ENCODE data around the gene TRPV4. TPM values are rescaled to one million over a fixed set of nuclear protein-coding genes. Genes with fewer than 3 reads are reported as not detected.

TRPV4 gene
- total and polyA plus RNA-seq, 2 experiments from 2014 or later: 0.66 to 1.1 TPM

GRCh38 chr12:109876406-109876805 is 43.2 kb upstream of the TRPV4 start:
- H3K27me3 ChIP-seq (ENCODE audit: insufficient read depth): no peaks in the 10 kb centered on the region
- H2AFZ ChIP-seq: no peak overlapping the region
- Mint-ChIP-seq H3K4me1 (peaks cover 49% of the 10 kb centered on the region), H3K27ac (no peak overlapping the region), H3K27me3 (ENCODE audit: insufficient read depth, low read depth, poor library complexity) (peaks cover 4% of the 10 kb centered on the region), H3K4me3 (no peak overlapping the region), H3K9me3 (no peaks in the 10 kb centered on the region), H3K36me3 (ENCODE audit: low read depth) (peaks cover 5% of the 10 kb centered on the region; the same call in 2 of the 3 replicates)
- DNase-seq (ENCODE audit: low spot score) (no peak), ATAC-seq (no peak)
- no peaks in the 10 kb centered on the region for H3K36me3 ChIP-seq (ENCODE audit: insufficient read depth)
- peaks cover 2% of the 10 kb centered on the region; the same call in 1 of the 2 replicates for H3F3A ChIP-seq (replicated peaks; ENCODE audit: low read depth)
- H3K79me2 ChIP-seq (replicated peaks; ENCODE audit: insufficient read depth): peaks cover 82% of the 10 kb centered on the region
- H3K9me2 ChIP-seq (ENCODE audit: insufficient read depth): no peaks in the 10 kb centered on the region
- no peak overlapping the region for H3K4me3 ChIP-seq
- H3K4me1 ChIP-seq (ENCODE audit: insufficient read depth): peaks cover 38% of the 10 kb centered on the region
- TF ChIP-seq STAT1 (IDR thresholded peaks at IDR 0.05; ENCODE audit: unreplicated experiment) (no peak), POLR2AphosphoS5 (IDR thresholded peaks at IDR 0.05; ENCODE audit: low read depth) (no peak), ZNF331 (CRISPR knock-in tag; IDR thresholded peaks at IDR 0.05; ENCODE audit: low read depth) (no peak), CTCF (conservative IDR thresholded peaks at IDR 0.05; ENCODE audit: low read depth in 2 of 2) (no peak), JUNB (IDR thresholded peaks at IDR 0.05; ENCODE audit: unreplicated experiment) (no peak), EZH2phosphoT487 (IDR thresholded peaks at IDR 0.05; ENCODE audit: unreplicated experiment) (no peak)
- H3K4me2 ChIP-seq: no peak overlapping the region
- peaks cover 28% of the 10 kb centered on the region for H4K20me1 ChIP-seq (replicated peaks; ENCODE audit: insufficient read depth)
- H3K27ac ChIP-seq (ENCODE audit: low read depth): no peak overlapping the region

GRCh38 chr12:109875572-109876131 is 42.5 kb upstream of the TRPV4 start:
- Mint-ChIP-seq H3K27me3 (ENCODE audit: insufficient read depth, low read depth, poor library complexity) (peaks cover 4% of the 10 kb centered on the region), H3K4me1 (peaks cover 47% of the 10 kb centered on the region), H3K9me3 (no peaks in the 10 kb centered on the region), H3K4me3 (no peak overlapping the region), H3K27ac (no peak overlapping the region), H3K36me3 (ENCODE audit: low read depth) (peaks cover 5% of the 10 kb centered on the region; the same call in 1 of the 3 replicates)
- Histone ChIP-seq H2AFZ (no peak overlapping the region), H4K20me1 (replicated peaks; ENCODE audit: insufficient read depth) (peaks cover 29% of the 10 kb centered on the region), H3K4me1 (ENCODE audit: insufficient read depth) (peaks cover 39% of the 10 kb centered on the region), H3K27me3 (ENCODE audit: insufficient read depth) (no peaks in the 10 kb centered on the region), H3K9me2 (ENCODE audit: insufficient read depth) (no peaks in the 10 kb centered on the region), H3K36me3 (ENCODE audit: insufficient read depth) (no peaks in the 10 kb centered on the region), H3F3A (replicated peaks; ENCODE audit: low read depth) (0 out of 2 replicates have a peak, but pooled peaks cover 3% of the 10 kb centered on the region), H3K79me2 (replicated peaks; ENCODE audit: insufficient read depth) (peaks cover 86% of the 10 kb centered on the region), H3K27ac (ENCODE audit: low read depth) (no peak overlapping the region), H3K4me2 (no peak overlapping the region), H3K4me3 (no peak overlapping the region)
- ATAC-seq (no peak), DNase-seq (ENCODE audit: low spot score) (no peak)
- TF ChIP-seq CREB1 (CRISPR knock-in tag; IDR thresholded peaks at IDR 0.05; ENCODE audit: low read depth) (no peak), REST (IDR thresholded peaks at IDR 0.05; ENCODE audit: unreplicated experiment) (no peak), ZNF331 (CRISPR knock-in tag; IDR thresholded peaks at IDR 0.05; ENCODE audit: low read depth) (no peak), CTCF (conservative IDR thresholded peaks at IDR 0.05; ENCODE audit: low read depth in 2 of 2) (no peak), EZH2phosphoT487 (IDR thresholded peaks at IDR 0.05; ENCODE audit: unreplicated experiment) (no peak), STAT1 (IDR thresholded peaks at IDR 0.05; ENCODE audit: unreplicated experiment) (no peak), POLR2AphosphoS5 (IDR thresholded peaks at IDR 0.05; ENCODE audit: low read depth) (no peak), ZNF114 (CRISPR knock-in tag; IDR thresholded peaks at IDR 0.05) (no peak)

Data from GM23338 (cell line).